Measurements from ENCODE around the gene SMAD3.

- no peak for TF ChIP-seq RAD21 (IDR thresholded peaks at IDR 0.05; ENCODE audit: low read depth)
- TF ChIP-seq CTCF (IDR thresholded peaks at IDR 0.05 in 2 of 3, conservative IDR thresholded peaks at IDR 0.05 in 1 of 3; ENCODE audit: borderline replicate concordance in 1 of 3, insufficient read depth in 1 of 3, low read depth in 2 of 3, low read length in 2 of 3) = no peak
- TF ChIP-seq ATF3 (IDR thresholded peaks at IDR 0.05) = no peak
- TF ChIP-seq FOSL1 (IDR thresholded peaks at IDR 0.05; ENCODE audit: low read depth) = no peak
- TF ChIP-seq POLR2A (IDR thresholded peaks at IDR 0.05; ENCODE audit: borderline replicate concordance, extremely low read depth, insufficient read depth, insufficient read length) = no peak
- no peak for TF ChIP-seq MAX (IDR thresholded peaks at IDR 0.05)
Observed at GRCh38 chr15:67161881-67162280, 96.5 kb downstream of the SMAD3 start.
